ENCODE results near the gene KLB. TPM values are rescaled to one million over a fixed set of nuclear protein-coding genes. Genes with fewer than 3 reads are reported as not detected.

KLB gene
- total RNA-seq, 4 donors from 2014 or later: 0.34 to 0.48 (median 0.38) TPM; not detected in 1

GRCh38 chr4:39450618-39451017 lies 43.9 kb downstream of the KLB start:
- TF ChIP-seq CTCF (IDR thresholded peaks at IDR 0.05): no peak
- TF ChIP-seq POLR2A (IDR thresholded peaks at IDR 0.05): no peak
- no peaks in the 10 kb centered on the region for H3K9me3 ChIP-seq
- peaks cover 7 to 32% (median 11%) of the 10 kb centered on the region in 3 donors for H3K4me1 ChIP-seq
- WGBS, 2 donors: 71 to 85% methylated on average over 2 of the region's 2 CpGs
- no peaks in the 10 kb centered on the region for H3K27me3 ChIP-seq
- no peak for DNase-seq
- intact Hi-C loops (cut with DNase I): loop anchor here (10.0 kb wide), 1 partner anchor 76 kb away; no protein-coding TSS in a partner anchor
- no peak overlapping the region for H3K27ac ChIP-seq
- peaks cover 21 to 57% (median 25%) of the 10 kb centered on the region in 3 donors for H3K36me3 ChIP-seq
- no peak overlapping the region for H3K4me3 ChIP-seq

GRCh38 chr4:39451423-39452023 lies 44.8 kb downstream of the KLB start:
- Histone ChIP-seq H3K4me3 (no peak overlapping the region), H3K27ac (no peak overlapping the region), H3K4me1 (peaks cover 9 to 32% (median 12%) of the 10 kb centered on the region in 3 donors), H3K36me3 (peaks cover 29 to 66% (median 29%) of the 10 kb centered on the region in 3 donors), H3K27me3 (no peaks in the 10 kb centered on the region), H3K9me3 (no peaks in the 10 kb centered on the region)
- intact Hi-C loops (cut with DNase I): loop anchor here (10.0 kb wide), 1 partner anchor 77 kb away; no protein-coding TSS in a partner anchor
- no peak for DNase-seq
- 78 to 81% methylated on average over 3 to 6 of the region's 6 CpGs for WGBS, 2 donors
- TF ChIP-seq CTCF (IDR thresholded peaks at IDR 0.05) (no peak), POLR2A (IDR thresholded peaks at IDR 0.05) (no peak)

GRCh38 chr4:39452153-39452859 lies 45.6 kb downstream of the KLB start:
- WGBS, 2 donors: 85 to 91% methylated on average over 6 of the region's 6 CpGs
- Histone ChIP-seq H3K4me3 (no peak overlapping the region), H3K9me3 (no peaks in the 10 kb centered on the region), H3K4me1 (peaks cover 13 to 32% (median 14%) of the 10 kb centered on the region in 3 donors), H3K36me3 (peaks cover 29 to 73% (median 33%) of the 10 kb centered on the region in 3 donors), H3K27ac (no peak overlapping the region), H3K27me3 (no peaks in the 10 kb centered on the region)
- intact Hi-C loops (cut with DNase I): loop anchor here (10.0 kb wide), 1 partner anchor 78 kb away; no protein-coding TSS in a partner anchor
- no peak for DNase-seq
- no peak for TF ChIP-seq CTCF (IDR thresholded peaks at IDR 0.05)
- no peak for TF ChIP-seq POLR2A (IDR thresholded peaks at IDR 0.05)

- Histone ChIP-seq H3K27me3 (no peaks in the 10 kb centered on the region), H3K4me1 (peaks cover 8 to 33% (median 19%) of the 10 kb centered on the region in 3 donors), H3K27ac (no peak overlapping the region), H3K36me3 (peaks cover 29 to 77% (median 33%) of the 10 kb centered on the region in 3 donors), H3K4me3 (no peak overlapping the region), H3K9me3 (no peaks in the 10 kb centered on the region)
- no peak for DNase-seq
- intact Hi-C loops (cut with DNase I): loop anchor here (10.0 kb wide), 1 partner anchor 78 kb away; no protein-coding TSS in a partner anchor
- TF ChIP-seq CTCF (IDR thresholded peaks at IDR 0.05) (no peak), POLR2A (IDR thresholded peaks at IDR 0.05) (no peak)
- 84 to 87% methylated on average over 11 of the region's 11 CpGs for WGBS, 2 donors
Observed at GRCh38 chr4:39452860-39453587, 46.3 kb downstream of the KLB start.
